IMR-90 (cell line): Measurements from ENCODE around the gene IMPG1. TPM values are rescaled to one million over a fixed set of nuclear protein-coding genes. Genes with fewer than 3 reads are reported as not detected.
A peak's percentile ranks its signal among the peaks of the same experiment; 100 is the strongest.

Source experiments
- ATAC-seq: fragments of 200-7000 bp; cut with Tn5 transposase; 2 replicates; pipeline ENCODE4 v1.9.1; 2020; ENCODE audit warnings: low read depth, mild to moderate bottlenecking, moderate library complexity
- BruUV-seq: library from RNA; stranded (reverse); fragments of 400-500 nt; replicated peaks from 2 replicates; lab custom pipeline; 2021; lab: Mats Ljungman, UMichigan
- CTCF ChIA-PET: fragments of 300-600 bp; formaldehyde crosslinking; extraction: SDS; loops from one replicate; lab custom pipeline; 2021; ENCODE audit warnings: antibody characterized with exemption; lab: Yijun Ruan, JAX
- POLR2A ChIA-PET: fragments of 300-600 bp; sonication (Branson Sonifier 250); formaldehyde crosslinking; loops from one replicate; lab custom pipeline; 2022; ENCODE audit warnings: antibody characterized with exemption; ENCODE audit not compliant: unreplicated experiment; lab: Charles Lee
- DNase-seq: peaks from one replicate; pipeline ENCODE4 v3.0.0; 2013
- H2AFZ ChIP-seq: replicated peaks from 2 replicates; pipeline ENCODE3; 2013; ENCODE audit warnings: low read length, mild to moderate bottlenecking; ENCODE audit not compliant: poor library complexity
- H2AK5ac ChIP-seq: 2 replicates; pipeline ENCODE4 v1.6.1; 2013; ENCODE audit warnings: low read depth, low read length, inconsistent platforms
- H2AK9ac ChIP-seq: replicated peaks from 2 replicates; pipeline ENCODE3; 2013; ENCODE audit warnings: mild to moderate bottlenecking, low read depth, low read length, moderate library complexity; ENCODE audit not compliant: poor library complexity
- H2BK120ac ChIP-seq: 2 replicates; pipeline ENCODE4 v1.6.1; 2013; ENCODE audit warnings: low read depth, low read length, inconsistent platforms
- H2BK15ac ChIP-seq: 3 replicates; pipeline ENCODE4 v1.6.1; 2013; ENCODE audit warnings: low read depth, low read length, inconsistent platforms
- H2BK20ac ChIP-seq: 2 replicates; pipeline ENCODE4 v1.6.1; 2013; ENCODE audit warnings: low read depth, mild to moderate bottlenecking, inconsistent platforms, low read length, moderate library complexity
- H2BK5ac ChIP-seq: 2 replicates; pipeline ENCODE4 v1.6.1; 2013; ENCODE audit warnings: mild to moderate bottlenecking, low read depth, low read length, inconsistent platforms; ENCODE audit not compliant: poor library complexity, severe bottlenecking
- H3K14ac ChIP-seq: replicated peaks from 2 replicates; pipeline ENCODE4 v1.6.1; 2013; ENCODE audit warnings: low read depth, low read length, inconsistent platforms
- H3K18ac ChIP-seq: 2 replicates; pipeline ENCODE4 v1.6.1; 2013; ENCODE audit warnings: low read depth, low read length, control low read depth
- H3K23ac ChIP-seq: 2 replicates; pipeline ENCODE4 v1.6.1; 2013; ENCODE audit warnings: low read depth, low read length, inconsistent platforms
- H3K27ac ChIP-seq: 2 replicates; pipeline ENCODE4 v1.5.1; 2013; ENCODE audit warnings: mild to moderate bottlenecking, control low read depth, low read length; ENCODE audit not compliant: insufficient read depth
- H3K27me3 ChIP-seq: 2 replicates; pipeline ENCODE4 v1.6.1; 2013; ENCODE audit warnings: low read length; ENCODE audit not compliant: control insufficient read depth, insufficient read depth
- H3K36me3 ChIP-seq: 2 replicates; pipeline ENCODE4 v1.6.1; 2013; ENCODE audit warnings: low read length, mixed read lengths; ENCODE audit not compliant: control insufficient read depth, insufficient read depth
- H3K4ac ChIP-seq: 2 replicates; pipeline ENCODE4 v1.6.1; 2013; ENCODE audit warnings: low read depth, low read length, inconsistent platforms
- H3K4me1 ChIP-seq: 2 replicates; pipeline ENCODE4 v1.6.1; 2013; ENCODE audit warnings: low read length, mixed read lengths; ENCODE audit not compliant: control insufficient read depth, insufficient read depth
- H3K4me2 ChIP-seq: 2 replicates; pipeline ENCODE4 v1.6.1; 2013; ENCODE audit warnings: low read depth, mild to moderate bottlenecking, control low read depth, low read length, moderate library complexity
- H3K4me3 ChIP-seq: 2 replicates; pipeline ENCODE4 v1.5.1; 2013; ENCODE audit warnings: low read depth, mild to moderate bottlenecking, control low read depth, low read length, moderate library complexity; ENCODE audit not compliant: insufficient read depth
- H3K56ac ChIP-seq: 2 replicates; pipeline ENCODE4 v1.6.1; 2013; ENCODE audit warnings: low read length, inconsistent platforms; ENCODE audit not compliant: insufficient read depth; ENCODE audit errors: extremely low read depth
- H3K79me1 ChIP-seq, 2 experiments: 2 replicates each; pipeline ENCODE4 v1.6.1; 2013; ENCODE audit warnings: low read length in 2 of 2, inconsistent platforms in 1 of 2, low read depth in 1 of 2
- H3K9ac ChIP-seq: 2 replicates; pipeline ENCODE4 v1.6.1; 2013; ENCODE audit warnings: low read depth, low read length, control low read depth
- H3K9me1 ChIP-seq: 2 replicates; pipeline ENCODE4 v1.6.1; 2013; ENCODE audit warnings: low read length, inconsistent platforms; ENCODE audit not compliant: insufficient read depth
- H3K9me3 ChIP-seq: 2 replicates; pipeline ENCODE4 v1.6.1; 2013; ENCODE audit warnings: low read length; ENCODE audit not compliant: control insufficient read depth, insufficient read depth
- H4K20me1 ChIP-seq: 2 replicates; pipeline ENCODE4 v1.6.1; 2013; ENCODE audit warnings: low read length, inconsistent platforms; ENCODE audit not compliant: insufficient read depth
- H4K5ac ChIP-seq: 2 replicates; pipeline ENCODE4 v1.6.1; 2013; ENCODE audit warnings: mild to moderate bottlenecking, low read depth, low read length, control low read depth
- H4K8ac ChIP-seq, 2 experiments: 2 replicates each; pipeline ENCODE4 v1.6.1; 2013; ENCODE audit warnings: low read depth in 2 of 2, low read length in 2 of 2, control low read depth in 1 of 2, inconsistent platforms in 1 of 2
- H4K91ac ChIP-seq: 2 replicates; pipeline ENCODE4 v1.6.1; 2013; ENCODE audit warnings: low read depth, low read length, inconsistent platforms; ENCODE audit not compliant: insufficient read depth
- BHLHE40 ChIP-seq: fragments of 150-350 bp; IDR thresholded peaks from 2 replicates; pipeline ENCODE4 v1.6.1; 2016; ENCODE audit warnings: mild to moderate bottlenecking, low read depth, low read length
- CEBPB ChIP-seq: IDR thresholded peaks from 2 replicates; pipeline ENCODE4 v1.6.1; 2012; ENCODE audit warnings: low read depth, low read length, improper control_type of control experiment
- CHD1 ChIP-seq: IDR thresholded peaks from 2 replicates; pipeline ENCODE4 v1.6.1; 2012; ENCODE audit warnings: low read depth, low read length, improper control_type of control experiment
- FOS ChIP-seq: fragments of 150-350 bp; IDR thresholded peaks from 2 replicates; pipeline ENCODE4 v1.6.1; 2016; ENCODE audit warnings: low read depth, low read length
- MAFK ChIP-seq: IDR thresholded peaks from 2 replicates; pipeline ENCODE4 v1.6.1; 2012; ENCODE audit warnings: low read depth, low read length, improper control_type of control experiment
- MAZ ChIP-seq: IDR thresholded peaks from 2 replicates; pipeline ENCODE4 v1.6.1; 2012; ENCODE audit warnings: low read depth, mild to moderate bottlenecking, low read length, improper control_type of control experiment, moderate library complexity, borderline replicate concordance
- MXI1 ChIP-seq: IDR thresholded peaks from 2 replicates; pipeline ENCODE4 v1.6.1; 2012; ENCODE audit warnings: low read depth, mild to moderate bottlenecking, low read length, moderate library complexity, borderline replicate concordance
- NFE2L2 ChIP-seq: fragments of 150-350 bp; IDR thresholded peaks from 2 replicates; pipeline ENCODE4 v1.6.1; 2016; ENCODE audit warnings: low read depth, mild to moderate bottlenecking, low read length
- POLR2A ChIP-seq: IDR thresholded peaks from 2 replicates; pipeline ENCODE4 v1.6.1; 2012; ENCODE audit warnings: mild to moderate bottlenecking, low read depth, low read length
- RAD21 ChIP-seq: IDR thresholded peaks from 2 replicates; pipeline ENCODE4 v1.6.1; 2012; ENCODE audit warnings: low read length, improper control_type of control experiment
- RCOR1 ChIP-seq: IDR thresholded peaks from 2 replicates; pipeline ENCODE4 v1.6.1; 2012; ENCODE audit warnings: mild to moderate bottlenecking, low read length, improper control_type of control experiment; ENCODE audit not compliant: insufficient replicate concordance
- RFX5 ChIP-seq: IDR thresholded peaks from 2 replicates; pipeline ENCODE4 v1.8.0; 2012; ENCODE audit warnings: low read depth, mild to moderate bottlenecking, low read length, moderate library complexity
- SMC3 ChIP-seq: fragments of 150-350 bp; IDR thresholded peaks from 2 replicates; pipeline ENCODE4 v1.6.1; 2016; ENCODE audit warnings: low read depth, mild to moderate bottlenecking, antibody characterized with exemption, low read length, moderate library complexity
- dilution Hi-C: fragments of 300-500 bp; cut with HindIII; formaldehyde crosslinking; loops from one replicate; pipeline ENCODE4 v1.14.3; 2018; ENCODE audit warnings: low sequenced_read_pairs; ENCODE audit not compliant: unreplicated experiment
- in situ Hi-C: fragments of 300-500 bp; cut with MboI; formaldehyde crosslinking; loops from 3 replicates; pipeline ENCODE4 v1.14.3; 2019; ENCODE audit warnings: low sequenced_read_pairs, inconsistent platforms, mixed read lengths
- intact Hi-C: fragments of 100-400 bp; cut with micrococcal nuclease; formaldehyde crosslinking; loops from 2 replicates; pipeline ENCODE4 v1.10.0; 2022
- polyA plus RNA-seq, 3 experiments: library from polyadenylated mRNA; depleted of rRNA; stranded (reverse); fragments of >200 nt; gene quantifications; 2 replicates each; pipeline ENCODE4 v1.2.3, GENCODE V29; 2012; ENCODE audit warnings: low replicate concordance in 1 of 3
- total RNA-seq: library from RNA; depleted of rRNA; stranded (reverse); fragments of >200 nt; gene quantifications from 2 replicates; pipeline ENCODE4 v1.2.3, GENCODE V29; 2012
- TF ChIP-seq, protein P1 (sequence below): fragments of 150-350 bp; IDR thresholded peaks from 2 replicates; pipeline ENCODE4 v1.6.1; 2017; ENCODE audit warnings: mild to moderate bottlenecking, antibody characterized with exemption, low read length, low read depth
- TF ChIP-seq, protein P2 (sequence below): conservative IDR thresholded peaks from 2 replicates; pipeline ENCODE4 v1.5.1; 2012; ENCODE audit warnings: mild to moderate bottlenecking, low read depth, low read length, improper control_type of control experiment

The IMPG1 gene
- total and polyA plus RNA-seq, 2 of the 4 experiments (the other 2 are of a cell fraction), result not detected

DNA sequence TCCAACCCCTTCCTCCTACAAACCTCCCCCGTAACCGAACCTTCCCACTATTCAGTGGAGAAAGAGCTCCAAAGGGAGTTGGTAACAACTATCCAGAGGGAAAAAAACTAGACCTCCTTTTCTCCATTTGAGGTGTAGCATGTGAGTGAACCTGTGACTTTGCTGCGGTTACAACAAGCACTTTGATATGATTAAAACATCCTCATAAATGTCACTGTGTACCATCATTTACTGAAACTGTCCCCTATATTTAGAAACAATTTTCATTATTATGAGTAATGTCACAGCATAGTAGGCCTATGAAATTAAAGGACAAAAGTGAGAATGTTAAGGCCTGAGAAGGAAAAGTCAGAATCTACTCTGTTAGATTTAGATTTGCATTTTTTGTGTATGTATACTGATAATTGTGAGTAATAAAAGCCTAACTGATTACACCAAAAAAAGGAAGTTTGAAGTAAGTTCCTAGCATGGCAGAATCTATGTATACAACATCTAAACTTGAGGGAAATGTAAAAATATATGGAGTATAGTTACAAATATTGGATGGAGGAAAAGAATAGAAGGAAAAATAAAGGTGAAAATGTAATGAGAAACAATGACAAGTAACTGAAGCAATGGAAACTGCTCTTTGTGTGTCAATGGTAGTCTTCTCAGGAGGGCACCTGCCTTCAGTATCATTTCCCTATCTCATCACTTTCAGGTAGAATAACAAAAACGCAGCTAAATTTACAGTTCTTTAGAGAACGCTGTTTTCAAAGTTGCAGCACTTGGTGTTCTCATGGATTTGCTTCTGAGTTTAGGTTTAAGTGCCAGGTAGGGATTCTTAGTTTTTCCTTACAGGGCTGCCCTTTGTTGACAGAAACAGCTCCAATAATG, 145.9 kb downstream of the IMPG1 start (continued):
- TF ChIP-seq RFX5, result no peak

DNA sequence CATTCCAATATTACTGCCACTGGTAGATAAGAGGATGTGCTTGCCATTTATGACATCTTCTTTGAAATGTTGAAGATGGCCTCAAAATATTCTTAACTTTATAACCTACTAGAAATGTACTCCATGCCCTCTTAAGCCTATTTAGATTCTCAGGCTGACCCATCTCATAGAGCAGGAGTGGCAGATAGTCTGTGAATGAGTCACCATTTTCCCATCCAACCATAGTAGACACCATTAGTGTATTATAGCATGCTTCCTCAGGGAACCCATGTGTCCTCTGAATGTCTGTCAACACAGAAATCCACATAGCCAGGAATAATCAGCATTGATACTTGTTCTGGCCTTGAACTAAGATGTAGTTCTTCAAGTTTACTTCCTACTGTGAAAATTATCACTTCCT, 150.2 kb downstream of the IMPG1 start:
- ATAC-seq (peak; percentile 75), DNase-seq (peak; percentile 39)
- in situ Hi-C loops (no loop called here), dilution Hi-C loops (no loop called here), intact Hi-C loops (no loop called here)
- ChIA-PET POLR2A (no interaction called here), CTCF (no interaction called here)
- no peak overlapping the region for H3K27ac ChIP-seq
- peaks cover 5% of the 10 kb centered on the region; the same call in 1 of the 2 replicates for H3K36me3 ChIP-seq
- H2BK120ac ChIP-seq, result no peak overlapping the region
- H2AK9ac ChIP-seq, result no peak overlapping the region
- no peaks in the 10 kb centered on the region for H3K9me1 ChIP-seq
- H4K5ac ChIP-seq, result no peak overlapping the region
- no peak overlapping the region for H2AK5ac ChIP-seq
- H3K23ac ChIP-seq, result no peak overlapping the region
- no peak overlapping the region for H3K9ac ChIP-seq
- no peak overlapping the region for H3K4me3 ChIP-seq
- H2AFZ ChIP-seq, result no peak overlapping the region
- no peak overlapping the region for H3K4ac ChIP-seq
- H3K14ac ChIP-seq, result no peak overlapping the region
- H3K9me3 ChIP-seq, result no peaks in the 10 kb centered on the region
- H3K18ac ChIP-seq, result no peak overlapping the region
- no peak overlapping the region for H3K56ac ChIP-seq
- no peaks in the 10 kb centered on the region for H4K20me1 ChIP-seq
- H2BK5ac ChIP-seq, result no peak overlapping the region
- no peak overlapping the region for H2BK20ac ChIP-seq
- no TSS peak for BruUV-seq
- no peaks in the 10 kb centered on the region for H3K79me1 ChIP-seq
- H2BK15ac ChIP-seq, result no peak overlapping the region
- no peak overlapping the region for H4K91ac ChIP-seq
- H3K27me3 ChIP-seq, result no peaks in the 10 kb centered on the region
- no peaks in the 10 kb centered on the region for H3K4me1 ChIP-seq
- no peak overlapping the region for H4K8ac ChIP-seq
- H3K4me2 ChIP-seq, result no peak overlapping the region
- TF ChIP-seq, protein P1, sequence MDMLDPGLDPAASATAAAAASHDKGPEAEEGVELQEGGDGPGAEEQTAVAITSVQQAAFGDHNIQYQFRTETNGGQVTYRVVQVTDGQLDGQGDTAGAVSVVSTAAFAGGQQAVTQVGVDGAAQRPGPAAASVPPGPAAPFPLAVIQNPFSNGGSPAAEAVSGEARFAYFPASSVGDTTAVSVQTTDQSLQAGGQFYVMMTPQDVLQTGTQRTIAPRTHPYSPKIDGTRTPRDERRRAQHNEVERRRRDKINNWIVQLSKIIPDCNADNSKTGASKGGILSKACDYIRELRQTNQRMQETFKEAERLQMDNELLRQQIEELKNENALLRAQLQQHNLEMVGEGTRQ, result no peak
- no peak for TF ChIP-seq MAFK
- TF ChIP-seq FOS, result no peak
- TF ChIP-seq NFE2L2, result no peak
- TF ChIP-seq MAZ, result no peak
- TF ChIP-seq CHD1, result no peak
- no peak for TF ChIP-seq POLR2A
- no peak for TF ChIP-seq RCOR1
- TF ChIP-seq CEBPB, result no peak
- TF ChIP-seq, protein P2, sequence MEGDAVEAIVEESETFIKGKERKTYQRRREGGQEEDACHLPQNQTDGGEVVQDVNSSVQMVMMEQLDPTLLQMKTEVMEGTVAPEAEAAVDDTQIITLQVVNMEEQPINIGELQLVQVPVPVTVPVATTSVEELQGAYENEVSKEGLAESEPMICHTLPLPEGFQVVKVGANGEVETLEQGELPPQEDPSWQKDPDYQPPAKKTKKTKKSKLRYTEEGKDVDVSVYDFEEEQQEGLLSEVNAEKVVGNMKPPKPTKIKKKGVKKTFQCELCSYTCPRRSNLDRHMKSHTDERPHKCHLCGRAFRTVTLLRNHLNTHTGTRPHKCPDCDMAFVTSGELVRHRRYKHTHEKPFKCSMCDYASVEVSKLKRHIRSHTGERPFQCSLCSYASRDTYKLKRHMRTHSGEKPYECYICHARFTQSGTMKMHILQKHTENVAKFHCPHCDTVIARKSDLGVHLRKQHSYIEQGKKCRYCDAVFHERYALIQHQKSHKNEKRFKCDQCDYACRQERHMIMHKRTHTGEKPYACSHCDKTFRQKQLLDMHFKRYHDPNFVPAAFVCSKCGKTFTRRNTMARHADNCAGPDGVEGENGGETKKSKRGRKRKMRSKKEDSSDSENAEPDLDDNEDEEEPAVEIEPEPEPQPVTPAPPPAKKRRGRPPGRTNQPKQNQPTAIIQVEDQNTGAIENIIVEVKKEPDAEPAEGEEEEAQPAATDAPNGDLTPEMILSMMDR, result no peak
- no peak for TF ChIP-seq SMC3
- no peak for TF ChIP-seq BHLHE40
- no peak for TF ChIP-seq RFX5
- no peak for TF ChIP-seq RAD21
- TF ChIP-seq MXI1, result no peak
